ENCODE measurements around the gene IL7R. TPM values are rescaled to one million over a fixed set of nuclear protein-coding genes. Genes with fewer than 3 reads are reported as not detected.

The IL7R gene
- total and polyA plus RNA-seq, 2 donors (not counting 3 experiments of a cell fraction or from before 2014, with no cell fraction given) = 1.0 to 1.2 TPM

DNA sequence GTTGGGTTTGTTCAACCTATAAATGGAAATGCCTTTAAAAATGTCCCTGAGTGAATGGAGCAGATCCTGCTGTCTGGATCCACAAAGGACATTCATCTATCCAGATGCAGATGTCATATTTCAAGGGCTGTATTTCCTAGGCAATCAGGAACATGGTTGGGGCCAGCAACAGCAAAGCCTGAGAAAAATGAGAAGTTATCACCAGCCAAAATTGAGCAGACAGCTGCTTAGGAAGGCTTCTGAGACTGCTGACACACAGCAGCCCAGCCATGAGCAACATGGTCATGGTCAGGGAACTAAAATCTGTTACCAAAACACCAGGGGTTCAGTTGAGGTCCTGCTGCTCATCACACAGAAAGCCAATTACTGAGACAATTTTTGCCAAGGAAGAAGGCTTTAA, 9.2 kb upstream of the IL7R start:
- no peak overlapping the region for H3K4me2 ChIP-seq (ENCODE audit: insufficient read depth, low read length)
- no peak overlapping the region for H3K4me3 ChIP-seq (replicated peaks in 1 of 3; ENCODE audit: insufficient read depth in 1 of 3, low read depth in 1 of 3, low read length in 3 of 3)
- no peaks in the 10 kb centered on the region for H3K36me3 ChIP-seq (ENCODE audit: control insufficient read depth in 2 of 2, extremely low read depth in 1 of 2, insufficient read depth in 2 of 2, low read length in 2 of 2)
- peaks cover 2% of the 10 kb centered on the region for H3K9me3 ChIP-seq (replicated peaks; ENCODE audit: control insufficient read depth, insufficient read depth, low read length)
- no peaks in the 10 kb centered on the region for H3K27me3 ChIP-seq (ENCODE audit: control insufficient read depth in 2 of 2, insufficient read depth in 2 of 2, low read length in 2 of 2)
- FAIRE-seq (no peak), DNase-seq (ENCODE audit: low read depth, low spot score) (no peak)
- no peaks in the 10 kb centered on the region for H4K20me1 ChIP-seq (replicated peaks; ENCODE audit: control insufficient read depth, extremely low read depth, insufficient read depth, low read length)
- no peak overlapping the region for H3K9ac ChIP-seq (replicated peaks; ENCODE audit: extremely low read depth, insufficient read depth, low read length)
- H3K27ac ChIP-seq (ENCODE audit: insufficient read depth, low read depth, low read length) = no peak overlapping the region
- H3K4me1 ChIP-seq (ENCODE audit: control insufficient read depth, extremely low read depth, insufficient read depth, low read length) = no peaks in the 10 kb centered on the region
- H3K9me1 ChIP-seq (replicated peaks; ENCODE audit: control insufficient read depth, extremely low read depth, insufficient read depth, low read length) = no peaks in the 10 kb centered on the region
- dilution Hi-C loops (cut with MboI; ENCODE audit: extremely low pct_ligation_motif_present, low sequenced_read_pairs) = no loop called here
- no peak for TF ChIP-seq JUN (IDR thresholded peaks at IDR 0.05; ENCODE audit: borderline replicate concordance, insufficient read depth, insufficient read length, low read depth)
- no peak for TF ChIP-seq EZH2 (IDR thresholded peaks at IDR 0.05; ENCODE audit: borderline replicate concordance, low read depth, low read length, severe bottlenecking)
- TF ChIP-seq, protein P1, sequence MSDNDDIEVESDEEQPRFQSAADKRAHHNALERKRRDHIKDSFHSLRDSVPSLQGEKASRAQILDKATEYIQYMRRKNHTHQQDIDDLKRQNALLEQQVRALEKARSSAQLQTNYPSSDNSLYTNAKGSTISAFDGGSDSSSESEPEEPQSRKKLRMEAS (IDR thresholded peaks at IDR 0.05; ENCODE audit: insufficient read depth, insufficient read length) = no peak
- no peak for TF ChIP-seq MYC (IDR thresholded peaks at IDR 0.05; ENCODE audit: low read depth, low read length)
- TF ChIP-seq GATA2 (IDR thresholded peaks at IDR 0.05; ENCODE audit: insufficient read depth, insufficient read length, low read depth, low read length) = no peak
- no peaks in the 10 kb centered on the region for H3K79me2 ChIP-seq (ENCODE audit: control insufficient read depth, insufficient read depth, low read length)
- ChIA-PET POLR2A (no interaction called here), CTCF (no interaction called here)
- no TSS peak for BruUV-seq (replicated peaks)
- H2AFZ ChIP-seq (ENCODE audit: low read depth, low read length) = no peak overlapping the region
- intact Hi-C loops (cut with micrococcal nuclease) = no loop called here

DNA sequence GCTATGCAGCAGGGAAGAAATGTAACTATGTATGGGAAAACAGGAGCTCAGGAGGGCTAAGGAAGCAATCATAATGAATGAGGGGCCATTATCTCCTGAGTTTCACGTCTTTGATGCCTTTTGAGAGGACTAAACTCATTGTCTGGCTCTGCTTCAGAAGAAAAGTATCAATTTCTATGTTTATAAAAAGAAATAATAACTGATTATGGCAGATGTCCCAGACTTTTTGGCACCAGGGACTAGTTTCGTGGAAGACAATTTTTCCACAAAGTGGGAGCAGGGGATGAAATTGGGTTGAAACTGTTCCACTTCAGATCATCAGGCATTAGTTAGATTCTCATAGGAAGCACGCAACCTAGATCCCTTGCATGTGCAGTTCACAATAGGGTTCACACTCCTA, 8.7 kb upstream of the IL7R start:
- BruUV-seq (replicated peaks) = no TSS peak
- intact Hi-C loops (cut with micrococcal nuclease) (no loop called here), dilution Hi-C loops (cut with MboI; ENCODE audit: extremely low pct_ligation_motif_present, low sequenced_read_pairs) (no loop called here)
- TF ChIP-seq, protein P1 (IDR thresholded peaks at IDR 0.05; ENCODE audit: insufficient read depth, insufficient read length) = no peak
- TF ChIP-seq FOS (IDR thresholded peaks at IDR 0.05; ENCODE audit: borderline replicate concordance, insufficient read depth, low read length) (no peak), POLR2A (IDR thresholded peaks at IDR 0.05; ENCODE audit: low read depth, low read length) (no peak), MYC (IDR thresholded peaks at IDR 0.05; ENCODE audit: low read depth, low read length) (no peak), GATA2 (IDR thresholded peaks at IDR 0.05; ENCODE audit: insufficient read depth, insufficient read length, low read depth, low read length) (no peak)
- Histone ChIP-seq H3K4me2 (ENCODE audit: insufficient read depth, low read length) (no peak overlapping the region), H3K4me1 (ENCODE audit: control insufficient read depth, extremely low read depth, insufficient read depth, low read length) (no peaks in the 10 kb centered on the region), H3K27me3 (ENCODE audit: control insufficient read depth in 2 of 2, insufficient read depth in 2 of 2, low read length in 2 of 2) (no peaks in the 10 kb centered on the region), H3K9me3 (replicated peaks; ENCODE audit: control insufficient read depth, insufficient read depth, low read length) (peaks cover 2% of the 10 kb centered on the region), H4K20me1 (replicated peaks; ENCODE audit: control insufficient read depth, extremely low read depth, insufficient read depth, low read length) (no peaks in the 10 kb centered on the region), H3K27ac (ENCODE audit: insufficient read depth, low read depth, low read length) (no peak overlapping the region), H3K9me1 (replicated peaks; ENCODE audit: control insufficient read depth, extremely low read depth, insufficient read depth, low read length) (no peaks in the 10 kb centered on the region), H3K9ac (replicated peaks; ENCODE audit: extremely low read depth, insufficient read depth, low read length) (no peak overlapping the region), H3K4me3 (replicated peaks in 1 of 3; ENCODE audit: insufficient read depth in 1 of 3, low read depth in 1 of 3, low read length in 3 of 3) (no peak overlapping the region), H3K79me2 (ENCODE audit: control insufficient read depth, insufficient read depth, low read length) (no peaks in the 10 kb centered on the region), H3K36me3 (ENCODE audit: control insufficient read depth in 2 of 2, extremely low read depth in 1 of 2, insufficient read depth in 2 of 2, low read length in 2 of 2) (no peaks in the 10 kb centered on the region), H2AFZ (ENCODE audit: low read depth, low read length) (no peak overlapping the region)
- no peak for FAIRE-seq
- ChIA-PET CTCF (no interaction called here), POLR2A (no interaction called here)
- no peak for DNase-seq (ENCODE audit: low read depth, low spot score)

Measured in endothelial cell of umbilical vein (primary cell).